NCI-H2081 (cell line): Measurements from ENCODE around the gene ACE2.
"Not testable (repeated sequence)": the region's sequence is repeated elsewhere in the genome, so short reads cannot be mapped to it uniquely, and the experiment has no call there.

Experiments used
- DNase-seq, 2 experiments: peaks; one replicate each; lab custom pipeline; 2025; lab: John Stamatoyannopoulos, UW

ACE2 gene

DNA sequence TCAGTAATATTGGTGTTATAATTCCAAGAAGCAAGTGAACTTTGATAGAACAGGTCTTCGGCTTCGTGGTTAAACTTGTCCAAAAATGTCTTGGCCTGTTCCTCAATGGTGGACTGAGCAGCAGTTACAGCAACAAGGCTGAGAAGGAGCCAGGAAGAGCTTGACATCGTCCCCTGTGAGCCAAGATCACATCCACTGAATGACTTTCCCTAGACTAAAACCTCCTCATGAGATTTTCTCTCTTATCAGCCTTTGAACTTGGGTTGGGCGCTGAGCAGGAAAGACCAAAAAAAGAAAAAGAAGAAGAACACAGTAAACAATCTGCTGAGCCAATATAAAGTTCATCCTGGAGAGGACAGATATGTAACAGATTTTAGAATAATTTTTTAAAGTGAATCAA lies at the start of gene ACE2:
TSS of gene ACE2 (minus strand) at position 216 of the 400 bp plus-strand sequence. CDS start at position 167, 49 bp downstream.
- no peak for DNase-seq

DNA sequence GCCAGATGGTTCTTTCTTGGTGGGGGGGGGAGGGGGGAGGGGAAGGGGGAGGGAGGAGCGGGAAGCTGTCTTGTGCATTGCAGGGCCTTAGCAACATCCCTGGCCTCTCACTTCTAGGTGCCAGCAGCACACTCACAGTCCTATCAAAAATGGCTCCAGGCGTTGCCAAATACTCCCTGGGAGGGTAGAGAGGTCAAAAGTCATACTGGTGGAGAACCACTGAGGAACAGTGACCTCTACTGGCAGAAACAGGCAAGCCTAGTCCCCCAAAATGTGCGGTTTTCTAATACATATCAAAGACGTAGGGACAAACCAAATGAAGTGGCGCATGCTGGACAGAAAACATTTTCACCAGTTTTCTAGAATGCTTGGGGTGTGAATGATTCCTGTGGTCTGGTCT lies 46.8 kb upstream of the ACE2 start:
- DNase-seq = not testable (repeated sequence)

DNA sequence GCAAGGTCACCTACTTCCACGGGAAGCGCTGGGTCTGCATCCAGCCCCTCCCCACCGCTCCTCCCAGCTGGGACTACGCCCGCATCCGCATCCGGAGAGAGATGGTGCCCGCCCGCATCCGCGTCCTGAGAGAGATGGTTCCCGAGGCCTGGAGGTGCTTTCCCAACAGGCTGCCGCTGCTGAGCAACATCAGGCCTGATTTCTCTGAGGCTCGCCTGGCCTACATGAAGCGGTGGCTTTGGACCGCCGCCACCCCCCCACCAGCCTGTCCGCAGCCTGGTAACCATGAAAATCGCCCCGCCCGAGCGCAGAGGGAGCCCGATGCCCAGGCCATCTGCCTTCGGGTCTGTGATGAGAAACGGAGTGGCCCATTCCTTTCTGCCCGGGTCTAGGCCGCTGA lies 45.8 kb upstream of the ACE2 start:
- no peak for DNase-seq

DNA sequence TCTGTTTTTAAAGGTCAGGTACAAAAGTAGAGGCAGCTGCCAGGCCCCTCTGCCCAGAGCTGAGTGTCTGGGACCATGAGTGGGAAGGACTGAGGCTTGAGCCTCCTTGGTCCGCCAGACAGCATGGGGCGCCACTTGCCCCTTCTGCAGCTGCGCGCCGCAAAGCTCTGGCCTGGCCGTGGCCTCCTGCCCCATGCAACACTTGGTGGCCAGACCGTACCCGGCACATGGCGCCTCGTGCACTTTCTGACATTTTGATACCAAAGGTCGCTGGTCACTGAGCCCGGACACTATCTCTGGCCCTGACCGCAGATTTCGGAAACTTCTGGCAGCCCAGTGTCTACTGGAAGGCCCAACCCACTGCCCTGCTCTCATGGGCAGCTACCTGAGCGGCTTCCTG lies 45.3 kb upstream of the ACE2 start:
- DNase-seq = no peak

DNA sequence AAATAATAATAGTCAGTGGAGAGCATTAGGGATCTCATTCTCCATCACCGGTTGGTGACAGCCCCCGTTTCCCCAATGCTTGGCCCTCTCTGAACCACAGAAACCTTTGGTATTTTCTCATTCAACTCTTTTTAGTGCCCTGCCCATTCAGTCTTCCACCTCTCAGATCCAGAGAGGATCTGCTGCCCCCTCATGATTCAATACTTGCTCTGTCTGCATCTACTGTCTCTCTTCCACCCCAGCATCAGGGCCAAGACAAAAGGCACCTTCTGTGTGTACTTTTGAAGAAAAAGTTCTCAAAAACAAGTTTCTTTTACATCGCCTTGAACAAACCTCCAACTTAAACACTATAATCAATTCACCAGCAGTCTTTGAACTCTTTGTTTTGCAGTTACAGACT lies 44.5 kb upstream of the ACE2 start:
- DNase-seq = no peak

DNA sequence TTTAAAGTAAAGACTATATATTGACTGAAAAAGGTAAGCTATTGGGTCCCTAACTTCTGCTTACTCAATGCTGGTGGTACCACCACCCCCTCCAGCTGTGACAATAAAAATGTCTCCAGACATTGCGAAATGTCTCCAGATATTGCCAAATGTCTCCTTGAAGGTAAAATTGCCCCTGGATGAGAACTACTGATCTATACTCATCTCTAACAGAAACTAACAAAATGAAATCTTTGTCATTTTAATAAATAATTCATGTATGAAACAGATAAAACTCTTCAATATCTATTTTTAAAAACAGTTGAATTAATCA lies 43.8 kb upstream of the ACE2 start:
- DNase-seq = no peak

DNA sequence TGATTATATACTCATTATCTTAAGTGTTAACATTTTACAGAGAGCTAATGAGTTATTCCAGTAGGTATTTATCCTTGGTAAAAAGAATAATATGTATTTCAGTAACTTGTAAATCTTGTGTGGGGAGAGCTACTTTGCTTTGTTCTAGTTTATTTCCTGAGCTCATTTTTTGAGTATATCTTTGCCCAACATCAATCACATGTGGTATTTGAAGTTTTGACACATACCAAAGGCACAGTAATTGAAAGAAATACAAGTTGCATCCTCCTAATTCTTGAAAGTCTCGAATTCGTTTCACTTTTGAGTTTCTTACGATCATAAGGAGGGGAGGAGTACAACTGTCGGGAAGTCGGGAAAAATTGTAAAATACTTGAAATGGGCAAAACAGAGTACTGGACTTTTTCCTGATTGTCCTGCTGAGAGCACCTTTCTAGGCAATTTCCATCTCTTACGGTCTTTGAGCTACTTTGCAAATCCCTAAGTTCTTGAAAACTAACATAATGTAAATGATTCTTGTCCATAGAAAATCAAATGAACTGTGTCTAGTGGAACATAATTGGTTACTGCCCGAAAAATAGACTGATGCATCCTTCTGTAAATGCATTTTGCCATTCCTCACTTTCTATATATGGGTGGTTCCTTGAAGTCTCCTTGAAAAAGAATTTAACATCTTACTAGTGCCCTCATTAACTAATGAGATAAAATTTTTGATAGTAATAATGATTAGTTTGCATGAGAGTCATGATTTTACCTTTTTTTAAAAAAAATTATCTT lies 43.2 kb upstream of the ACE2 start:
- DNase-seq = no peak

DNA sequence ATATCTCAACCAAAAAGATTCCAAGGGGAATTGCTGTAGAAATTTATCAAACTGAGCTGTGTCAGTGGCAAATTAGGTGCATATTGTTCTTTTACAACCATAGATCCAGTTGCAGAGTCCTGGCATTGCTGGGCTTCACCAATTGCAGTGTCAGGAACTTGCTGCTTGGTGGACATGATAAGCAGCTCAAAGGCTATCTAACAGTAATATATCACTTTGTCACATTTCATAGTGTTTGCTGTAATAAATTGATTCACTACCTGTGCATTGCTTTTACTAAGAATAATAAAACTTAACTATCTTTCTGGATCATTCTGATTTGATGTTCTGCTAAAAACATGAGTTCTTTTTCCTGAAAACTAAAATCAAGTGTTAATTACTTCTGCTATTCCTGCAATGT lies 30.9 kb upstream of the ACE2 start:
- DNase-seq = no peak

DNA sequence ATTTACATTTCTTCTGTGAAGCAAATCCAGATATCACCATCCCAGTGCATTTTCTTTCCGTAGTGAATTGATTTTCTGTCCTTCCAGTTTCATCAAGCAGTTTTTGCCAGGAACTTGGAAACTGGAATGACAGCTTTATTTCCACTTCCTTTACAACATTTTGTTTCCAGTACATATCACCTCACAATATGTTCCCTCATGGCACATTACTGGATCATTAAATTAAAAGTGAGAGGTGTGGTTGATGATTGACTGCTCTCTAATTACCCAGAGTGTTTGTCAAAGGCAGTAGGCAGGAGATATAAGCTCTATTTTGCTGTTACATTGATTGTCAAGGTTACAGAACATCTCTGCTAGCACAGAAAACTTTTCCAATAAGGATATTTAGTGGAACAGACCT lies 22.3 kb upstream of the ACE2 start:
- no peak for DNase-seq

DNA sequence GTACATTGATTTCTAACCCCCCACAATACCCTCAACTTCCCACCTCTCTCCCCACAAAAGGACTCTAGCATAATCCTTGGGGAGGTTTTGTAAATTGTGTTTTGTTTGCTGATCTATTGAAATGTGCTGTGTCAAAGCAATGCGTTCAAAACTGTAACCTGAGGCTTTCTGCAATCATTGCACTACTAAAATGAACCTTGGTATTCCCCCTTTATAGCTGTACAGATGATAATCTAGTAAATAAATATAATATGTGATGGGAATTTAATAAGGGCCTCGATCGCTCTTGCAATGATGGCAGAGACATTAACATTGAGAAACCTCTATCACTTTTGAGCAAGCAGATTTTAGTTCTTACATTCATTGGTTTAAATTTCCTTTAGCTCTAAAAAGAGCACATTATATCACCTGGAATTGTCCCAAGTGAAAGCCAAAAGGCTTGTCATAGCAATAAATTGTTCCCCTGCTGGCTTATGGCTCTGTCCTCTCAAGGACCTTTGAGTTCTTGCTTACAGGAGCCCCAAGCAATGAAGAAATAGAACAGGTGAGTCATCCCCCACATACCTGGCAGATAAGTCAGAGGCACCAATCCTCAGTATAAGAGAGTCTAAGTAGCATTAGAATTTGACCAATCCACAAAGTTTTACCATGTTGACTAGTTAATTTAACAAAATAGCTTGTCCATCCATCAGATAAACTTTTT lies 18.4 kb upstream of the ACE2 start:
- DNase-seq = no peak

DNA sequence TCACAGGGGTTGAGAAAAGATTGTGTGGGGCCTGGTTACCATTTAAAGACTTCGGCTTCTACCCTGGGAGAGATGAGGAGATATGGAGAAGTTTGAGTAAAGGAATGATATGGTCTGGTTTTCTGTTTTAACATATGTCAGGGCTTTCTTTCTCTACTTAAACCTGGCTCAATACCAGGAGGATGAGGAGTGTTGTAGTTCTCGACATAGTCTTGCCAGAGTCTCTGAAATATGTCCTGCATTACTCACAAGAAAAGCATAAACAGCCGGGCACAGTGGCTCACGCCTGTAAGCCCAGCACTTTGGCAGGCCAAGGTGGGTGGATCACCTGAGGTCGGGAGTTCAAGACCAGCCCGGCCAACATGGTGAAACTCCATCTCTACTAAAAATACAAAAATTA lies 16.4 kb upstream of the ACE2 start:
- no peak for DNase-seq

DNA sequence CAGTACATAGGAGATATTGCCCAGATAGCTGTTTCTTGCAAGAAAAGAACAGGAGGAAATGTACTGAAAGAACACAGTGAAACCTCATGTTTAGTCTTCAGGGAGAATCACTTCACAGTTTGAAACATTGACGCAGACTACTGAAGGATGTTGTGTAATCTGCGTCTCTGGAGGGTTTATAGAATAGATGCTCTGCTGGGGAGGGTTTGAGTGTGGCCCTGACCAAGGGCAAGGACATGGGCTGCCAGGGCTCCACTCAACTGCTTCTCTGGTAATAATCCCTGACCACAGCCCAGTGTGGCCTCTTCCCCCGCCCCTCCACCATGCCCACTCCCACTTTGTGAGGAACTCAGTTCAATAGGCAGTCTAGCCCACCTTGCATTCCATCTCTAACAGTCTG lies 15.8 kb upstream of the ACE2 start:
- DNase-seq = no peak

DNA sequence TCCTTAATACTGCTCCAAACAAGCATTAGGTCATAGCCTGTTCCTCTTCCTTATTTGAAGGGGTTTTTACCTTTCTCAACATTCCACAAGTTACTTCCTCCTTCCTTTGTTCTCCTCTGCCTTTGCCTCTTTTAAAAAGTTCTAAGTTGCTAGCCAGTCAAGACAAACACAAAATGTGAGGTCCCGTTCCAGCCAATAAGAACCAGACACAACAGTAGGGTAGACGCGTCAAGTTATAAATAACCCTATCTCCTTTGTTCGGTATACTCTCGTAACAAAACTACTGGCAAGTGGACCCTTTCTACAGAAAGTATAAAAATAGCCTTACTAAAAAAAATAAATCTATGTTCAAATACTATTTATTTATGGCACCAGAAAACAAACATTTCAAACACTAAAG lies 6.3 kb upstream of the ACE2 start:
- DNase-seq = no peak

DNA sequence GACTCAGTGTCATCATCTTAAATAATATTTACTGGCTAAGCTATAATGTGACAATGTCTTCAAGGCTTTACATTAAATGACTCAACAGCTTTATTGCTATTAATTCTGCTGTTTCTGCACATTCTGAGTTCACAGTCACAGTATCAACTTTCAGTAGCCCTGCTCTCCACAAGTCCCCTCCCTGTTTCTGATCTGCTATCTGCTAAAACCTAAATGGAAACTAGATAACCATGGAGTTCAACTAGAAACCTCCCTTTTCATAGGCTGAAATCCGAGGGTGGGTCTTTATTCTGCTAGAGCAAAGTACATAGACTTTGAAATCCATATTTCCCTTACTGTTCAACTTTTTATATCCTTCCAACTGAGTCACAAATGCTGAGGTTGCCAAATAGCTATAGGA lies 5.4 kb upstream of the ACE2 start:
- no peak for DNase-seq

DNA sequence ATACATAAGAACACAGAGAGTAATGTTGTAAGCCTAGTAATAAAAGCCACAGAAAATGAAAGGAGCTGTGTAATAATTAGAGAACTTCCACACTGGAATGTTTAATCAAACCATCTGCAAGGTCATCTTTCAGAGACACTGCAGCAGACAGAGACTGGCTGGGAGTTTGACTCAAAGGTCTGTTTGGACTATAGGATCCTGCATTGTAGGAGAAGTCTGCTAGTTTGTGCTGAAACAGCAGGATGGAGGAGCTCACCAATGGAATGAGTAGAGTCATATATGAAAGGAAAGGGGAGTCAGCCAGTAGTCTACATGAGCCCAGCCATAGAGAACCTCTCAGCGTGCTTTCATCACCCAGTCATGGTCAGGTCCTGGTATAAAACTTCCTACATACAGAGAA lies 4.5 kb upstream of the ACE2 start:
- DNase-seq = no peak

DNA sequence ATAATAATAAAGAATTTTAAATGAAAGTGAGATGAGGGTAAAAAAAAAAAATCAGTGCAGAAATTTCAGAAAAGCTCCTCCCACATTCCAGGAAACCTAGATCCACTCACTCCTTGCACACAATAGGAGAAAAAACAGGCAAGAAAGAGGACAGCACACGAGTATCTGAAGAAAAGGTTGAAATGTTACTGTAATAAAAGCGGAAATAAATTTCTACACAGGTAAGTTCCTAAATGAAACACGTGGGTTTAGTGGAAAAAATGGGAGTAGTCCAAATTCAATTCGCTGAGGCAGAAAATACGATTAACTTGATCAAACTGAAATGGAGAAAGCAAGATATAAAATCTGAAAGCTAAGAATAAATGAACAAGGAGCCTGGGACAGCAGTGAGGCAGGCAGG lies 2.0 kb upstream of the ACE2 start:
- no peak for DNase-seq

DNA sequence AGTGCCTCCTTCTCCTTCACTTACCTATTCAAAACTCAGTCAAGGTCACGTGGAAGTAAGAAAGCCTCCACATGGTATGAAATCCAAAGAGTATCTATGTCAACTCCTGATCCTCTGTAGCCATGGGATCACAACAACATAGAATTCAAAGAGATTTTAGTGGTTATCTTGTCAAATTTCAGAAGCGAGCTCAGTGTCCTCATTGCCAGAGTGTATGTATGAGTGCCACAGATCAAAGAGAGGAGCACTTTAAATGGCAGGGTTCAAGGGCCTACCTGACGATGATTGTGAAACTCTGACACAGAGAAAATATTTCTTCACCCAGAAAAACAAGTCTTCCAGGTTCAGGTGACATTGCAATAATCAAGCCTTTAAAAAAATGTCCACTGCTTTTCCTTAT lies 1.2 kb upstream of the ACE2 start:
- no peak for DNase-seq

DNA sequence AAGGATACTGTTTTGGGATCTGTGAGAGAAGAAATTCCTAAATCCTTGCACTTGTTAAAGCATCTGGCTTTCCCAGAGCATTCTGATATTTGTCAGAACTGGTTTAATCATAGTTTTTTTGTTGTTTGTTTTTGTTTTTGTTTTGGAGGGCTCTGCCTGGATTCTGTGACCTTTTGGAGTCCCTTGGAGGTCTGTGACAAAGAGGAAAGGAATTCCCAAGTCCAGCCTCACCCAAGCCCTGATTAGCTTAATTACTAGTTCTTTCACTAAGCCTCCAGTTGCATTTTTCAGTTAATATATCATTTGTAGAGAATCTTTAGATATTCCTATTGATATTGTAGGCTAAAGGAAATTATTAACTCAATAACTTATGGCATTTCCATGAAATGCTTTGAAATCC lies 711 bp downstream of the ACE2 start:
- no peak for DNase-seq

DNA sequence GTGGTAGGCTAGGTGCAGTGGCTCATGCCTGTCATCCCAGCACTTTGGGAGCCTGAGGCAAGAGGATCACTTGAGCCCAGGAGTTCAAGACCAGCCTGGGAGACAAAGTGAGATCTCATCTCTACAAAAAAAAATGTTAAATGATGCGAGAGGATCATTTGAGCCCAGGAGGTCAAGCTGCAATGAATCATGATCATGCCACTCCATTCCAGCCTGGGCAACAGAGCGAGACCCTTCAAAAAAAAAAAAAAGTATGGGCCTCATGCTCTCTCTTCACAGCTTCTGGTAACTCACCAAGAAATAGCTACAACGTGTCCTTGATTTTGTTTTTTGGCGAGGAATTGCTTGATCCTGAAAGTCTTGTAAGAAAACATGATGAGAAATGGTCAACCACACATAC lies 1.3 kb downstream of the ACE2 start:
- DNase-seq = no peak

DNA sequence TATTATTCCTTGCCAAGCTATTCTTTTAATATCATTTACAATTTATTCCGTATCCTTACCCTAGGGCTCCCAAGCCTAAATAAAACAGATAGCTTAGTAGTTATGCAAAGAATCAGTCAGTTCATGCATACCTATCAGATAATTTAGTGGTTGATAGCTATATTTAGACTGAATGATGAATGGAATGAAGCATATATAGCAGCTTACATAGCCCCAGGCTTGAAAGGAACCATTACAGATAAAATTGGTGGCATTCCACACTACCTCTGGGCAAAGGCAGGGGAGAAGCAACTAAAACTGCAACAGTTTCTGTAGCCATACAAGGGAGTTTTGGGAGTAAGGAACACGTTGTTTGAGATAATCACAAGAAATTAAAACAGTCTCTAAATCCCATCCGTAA lies 2.7 kb downstream of the ACE2 start:
- DNase-seq = no peak

DNA sequence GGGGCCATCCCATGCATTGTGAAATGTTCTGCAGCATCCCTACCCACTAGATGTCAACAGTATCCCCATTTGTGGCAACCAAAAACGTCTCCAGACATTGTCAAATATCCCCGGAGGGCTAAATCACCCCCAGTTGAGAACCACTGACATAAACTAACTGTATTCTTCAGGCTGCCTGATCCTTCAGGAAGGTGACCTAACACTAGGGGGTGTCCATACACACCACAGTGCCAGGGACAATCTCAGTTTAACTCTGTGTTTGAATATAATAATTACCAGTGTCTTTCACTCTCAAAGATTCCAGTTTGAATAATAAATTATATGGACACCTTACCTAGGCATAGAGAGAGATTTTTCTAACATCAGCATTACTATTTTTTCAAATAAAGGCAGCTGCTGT lies 6.4 kb downstream of the ACE2 start:
- DNase-seq = no peak

DNA sequence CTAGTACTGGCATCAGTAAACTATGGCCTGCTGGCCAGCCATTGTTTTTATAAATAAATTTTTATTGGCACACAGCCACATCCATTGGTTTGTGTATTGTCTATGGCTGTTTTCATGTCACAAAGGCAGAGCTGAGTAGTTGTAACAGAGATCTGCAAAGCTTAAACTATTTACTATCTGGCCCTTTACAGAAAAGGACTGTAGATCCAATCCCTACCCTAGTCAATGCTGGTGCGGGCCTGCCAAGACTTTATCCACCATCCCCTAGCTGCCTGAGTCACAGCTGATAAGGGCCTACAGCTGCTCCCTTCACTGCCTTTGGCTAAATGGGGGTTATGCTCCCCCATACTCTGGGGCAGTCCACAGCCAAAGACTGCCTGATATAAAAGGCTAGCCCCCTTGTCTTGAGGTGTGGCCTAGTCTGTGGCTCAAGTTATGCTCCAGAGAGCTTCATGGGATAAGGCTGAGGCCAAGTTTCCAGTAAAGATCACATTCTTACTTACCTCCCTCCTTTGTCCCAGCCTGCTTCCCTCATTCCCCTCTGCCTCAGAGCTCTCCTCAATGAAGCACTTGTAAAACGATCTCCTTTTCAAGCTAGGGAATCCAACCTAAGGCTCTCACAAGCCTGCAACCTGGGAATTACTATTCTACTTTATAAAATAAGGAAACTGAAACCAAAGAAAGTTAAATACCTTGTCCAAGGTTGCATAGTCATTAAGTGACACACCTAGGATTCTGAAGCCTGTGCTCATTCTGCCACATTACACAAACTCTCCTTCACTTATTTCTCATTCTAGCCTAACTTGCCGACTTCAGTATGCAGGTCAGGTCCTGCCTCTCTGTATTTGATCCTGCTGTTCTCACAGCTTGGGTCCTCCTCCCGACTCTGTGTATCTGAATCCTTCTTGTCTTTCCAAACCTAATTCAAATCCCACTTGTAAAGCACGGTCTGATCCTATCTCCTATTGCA lies 20.7 kb downstream of the ACE2 start:
- no peak for DNase-seq

DNA sequence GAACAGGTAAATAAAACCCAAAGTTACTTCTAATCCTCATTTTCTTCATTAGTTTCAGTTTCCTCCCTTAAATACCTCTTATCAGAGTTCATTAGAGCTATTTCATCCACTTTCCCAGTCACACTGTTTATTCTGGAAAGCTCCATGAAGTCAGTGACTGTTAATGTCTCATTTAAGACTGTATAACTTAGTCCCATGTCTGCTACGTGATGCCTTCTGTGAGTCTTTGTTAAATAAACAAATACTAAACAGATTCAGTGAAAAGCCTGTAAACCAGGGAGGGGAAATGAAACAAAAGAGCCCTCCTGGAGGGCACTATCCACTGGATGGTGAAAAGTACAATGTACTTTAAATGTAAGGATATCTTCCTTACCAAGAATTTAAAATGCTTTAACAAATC lies 24.7 kb downstream of the ACE2 start:
- DNase-seq = no peak
